ENCODE data around the gene SNX5. TPM values are rescaled to one million over a fixed set of nuclear protein-coding genes. Genes with fewer than 3 reads are reported as not detected.

Gene SNX5
- total and polyA plus RNA-seq, 2 of the 8 experiments (the other 6 are each of a cell fraction or from before 2014, with no cell fraction given) = 155 to 194 TPM

- H2AK5ac ChIP-seq (ENCODE audit: low read depth, low read length) = no peak overlapping the region
- no peaks in the 10 kb centered on the region for H3K27me3 ChIP-seq (replicated peaks in 1 of 4; ENCODE audit: control insufficient read depth in 3 of 4, extremely low read depth in 1 of 4, insufficient read depth in 3 of 4, low read length in 3 of 4)
- no peak overlapping the region for H3K56ac ChIP-seq (replicated peaks; ENCODE audit: insufficient read length, low read depth, low read length)
- no peak overlapping the region for H3K27ac ChIP-seq (ENCODE audit: low read depth, low read length)
- no peak overlapping the region for H3K9ac ChIP-seq (replicated peaks in 1 of 4; ENCODE audit: extremely low read depth in 1 of 4, low read depth in 3 of 4, low read length in 3 of 4)
- no peak overlapping the region for H2BK120ac ChIP-seq (replicated peaks; ENCODE audit: low read depth, low read length)
- 94% methylated on average over 3 of the region's 3 CpGs; no CpG with 5 or more reads in 1 of the 2 experiments for WGBS, 2 experiments (ENCODE audit: extremely low coverage in 1 of 2, insufficient coverage in 1 of 2, insufficient read length in 1 of 2, insufficient replicate concordance in 2 of 2, low coverage in 1 of 2, low lambda C conversion rate in 2 of 2, missing lambda C conversion rate in 1 of 2)
- peaks cover 10 to 26% (median 14%) of the 10 kb centered on the region in 4 experiments for H3K4me1 ChIP-seq (replicated peaks in 1 of 4; ENCODE audit: control insufficient read depth in 3 of 4, insufficient read depth in 4 of 4, low read length in 3 of 4)
- DNase-seq (ENCODE audit: low read depth in 1 of 2, low spot score in 2 of 2) = no peak
- no peak overlapping the region for H3K4ac ChIP-seq (replicated peaks; ENCODE audit: insufficient read length, low read depth, low read length)
- no peak for FAIRE-seq
- no peak overlapping the region for H2BK12ac ChIP-seq (ENCODE audit: low read depth, low read length)
- H3K79me2 ChIP-seq (ENCODE audit: control insufficient read depth in 1 of 2, insufficient read depth in 2 of 2, low read length in 2 of 2) = no peaks in the 10 kb centered on the region
- H3K23me2 ChIP-seq (ENCODE audit: low read depth, low read length) = no peaks in the 10 kb centered on the region
- H3K23ac ChIP-seq (ENCODE audit: insufficient read length) = no peak overlapping the region
- H2AFZ ChIP-seq (ENCODE audit: low read length) = no peak overlapping the region
- no peak overlapping the region for H3K14ac ChIP-seq (ENCODE audit: insufficient read length)
- no peaks in the 10 kb centered on the region for H4K20me1 ChIP-seq (replicated peaks in 1 of 2; ENCODE audit: control insufficient read depth in 1 of 2, insufficient read depth in 2 of 2, low read length in 2 of 2)
- H3K4me2 ChIP-seq (ENCODE audit: insufficient read depth in 1 of 2, low read depth in 2 of 2, low read length in 2 of 2) = no peak overlapping the region
- no peak overlapping the region for H3K18ac ChIP-seq (ENCODE audit: extremely low read depth, low read length)
- H4K5ac ChIP-seq (ENCODE audit: insufficient read length, low read depth, low read length) = no peak overlapping the region
- ChIA-PET POLR2A (ENCODE audit: partially characterized antibody) (no interaction called here), CTCF (ENCODE audit: partially characterized antibody) (interaction anchor here (0.8 to 2.9 kb wide), 7 partner anchors 16 to 286 kb away, joined by 3 to 17 read pairs (median 4); no protein-coding TSS in a partner anchor)
- H3K36me3 ChIP-seq (ENCODE audit: control insufficient read depth in 2 of 4, insufficient read depth in 4 of 4, low read length in 3 of 4) = no peaks in the 10 kb centered on the region
- no peaks in the 10 kb centered on the region for H3K79me1 ChIP-seq (ENCODE audit: low read depth, low read length)
- H4K8ac ChIP-seq (ENCODE audit: extremely low read depth, insufficient read depth, low read length) = no peak overlapping the region
- H2BK15ac ChIP-seq (ENCODE audit: low read length) = no peak overlapping the region
- H2BK5ac ChIP-seq (ENCODE audit: low read depth, low read length) = no peak overlapping the region
- no peak overlapping the region for H3K4me3 ChIP-seq (ENCODE audit: extremely low read depth in 1 of 4, insufficient read depth in 2 of 4, low read depth in 3 of 4, low read length in 4 of 4)
- no peak for TF ChIP-seq TEAD4 (IDR thresholded peaks at IDR 0.05; ENCODE audit: low read depth, low read length)
- TF ChIP-seq SP4 (IDR thresholded peaks at IDR 0.05; ENCODE audit: low read length) = no peak
- no peak for TF ChIP-seq TCF12 (IDR thresholded peaks at IDR 0.05; ENCODE audit: low read depth, low read length)
- no peak for TF ChIP-seq SAP30 (IDR thresholded peaks at IDR 0.05; ENCODE audit: insufficient read depth, insufficient replicate concordance, low read length)
- no peak for TF ChIP-seq RAD21 (IDR thresholded peaks at IDR 0.05 in 1 of 2, conservative IDR thresholded peaks at IDR 0.05 in 1 of 2; ENCODE audit: low read depth in 2 of 2, low read length in 2 of 2)
- H2BK20ac ChIP-seq (ENCODE audit: low read length) = no peak overlapping the region
- no peaks in the 10 kb centered on the region for H3K9me3 ChIP-seq (ENCODE audit: insufficient read depth in 2 of 2, low read depth in 1 of 2, low read length in 1 of 2)
- no peak overlapping the region for H4K91ac ChIP-seq (replicated peaks; ENCODE audit: insufficient read length, low read length)
These were observed 33.4 kb downstream of the SNX5 start for GRCh38 chr20:17935186-17935585.
